Stimulated activated CD8-positive, alpha-beta memory T cell treated with anti-CD3 and anti-CD28 coated beads, Interleukin-7, amount 100 ng/mL, for 48 hours (primary cell): ENCODE results near the gene MS4A15.

Source experiments
- DNase-seq, 2 donors: peaks; one replicate each; pipeline ENCODE4 v3.0.0-alpha.2; 2020; ENCODE audit warnings: low read depth in 1 of 2; ENCODE audit errors: extremely low read depth in 1 of 2

Gene MS4A15

GRCh38 chr11:60776167-60776566 is 19.5 kb downstream of the MS4A15 start:
- DNase-seq = no peak

- DNase-seq = no peak
These were observed 20.4 kb downstream of the MS4A15 start for GRCh38 chr11:60777106-60777505.

GRCh38 chr11:60777572-60777971 is 20.9 kb downstream of the MS4A15 start:
- DNase-seq = no peak

- no peak for DNase-seq
These were observed 23.4 kb downstream of the MS4A15 start for GRCh38 chr11:60780065-60780464.

- DNase-seq = no peak
These were observed 24.1 kb downstream of the MS4A15 start for GRCh38 chr11:60780774-60781173.

GRCh38 chr11:60781286-60781980 is 24.8 kb downstream of the MS4A15 start:
- no peak for DNase-seq

- DNase-seq = no peak
These were observed 25.3 kb downstream of the MS4A15 start for GRCh38 chr11:60781981-60782316.

- DNase-seq = no peak
These were observed 25.9 kb downstream of the MS4A15 start for GRCh38 chr11:60782393-60783140.

DNA sequence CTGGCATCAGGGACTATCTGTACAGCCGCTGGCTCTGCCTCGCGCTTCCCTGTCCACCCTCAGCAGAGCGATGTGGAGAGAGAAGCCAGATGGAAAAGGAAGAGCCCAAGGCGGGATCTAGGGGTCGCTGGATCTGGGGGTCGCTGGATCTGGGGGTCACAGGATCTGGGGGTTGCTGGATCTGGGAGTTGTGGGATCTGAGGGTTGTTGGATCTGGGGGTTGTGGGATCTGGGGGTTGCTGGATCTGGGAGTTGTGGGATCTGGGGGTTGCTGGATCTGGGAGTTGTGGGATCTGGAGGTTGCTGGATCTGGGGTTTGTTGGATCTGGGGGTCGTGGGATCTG is 26.4 kb downstream of the MS4A15 start:
- no peak for DNase-seq

DNA sequence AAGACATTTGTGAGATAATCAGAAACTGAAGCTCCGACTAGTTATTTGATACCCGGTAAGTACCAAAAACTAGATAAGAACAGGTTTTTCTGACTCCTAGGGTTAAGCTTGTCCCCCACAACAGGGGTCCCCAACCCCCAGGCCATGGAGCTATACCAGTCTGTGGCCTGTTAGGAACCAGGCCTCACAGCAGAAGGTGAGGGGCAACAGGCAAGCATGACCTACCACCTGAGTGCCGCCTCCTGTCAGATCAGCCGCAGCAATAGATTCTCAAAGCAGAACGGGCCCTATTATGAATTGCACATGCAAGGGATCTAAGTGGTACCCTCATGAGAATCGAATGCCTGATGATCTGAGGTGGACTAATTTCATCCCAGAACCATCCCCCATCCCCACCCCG is 27.2 kb downstream of the MS4A15 start:
- DNase-seq = no peak

DNA sequence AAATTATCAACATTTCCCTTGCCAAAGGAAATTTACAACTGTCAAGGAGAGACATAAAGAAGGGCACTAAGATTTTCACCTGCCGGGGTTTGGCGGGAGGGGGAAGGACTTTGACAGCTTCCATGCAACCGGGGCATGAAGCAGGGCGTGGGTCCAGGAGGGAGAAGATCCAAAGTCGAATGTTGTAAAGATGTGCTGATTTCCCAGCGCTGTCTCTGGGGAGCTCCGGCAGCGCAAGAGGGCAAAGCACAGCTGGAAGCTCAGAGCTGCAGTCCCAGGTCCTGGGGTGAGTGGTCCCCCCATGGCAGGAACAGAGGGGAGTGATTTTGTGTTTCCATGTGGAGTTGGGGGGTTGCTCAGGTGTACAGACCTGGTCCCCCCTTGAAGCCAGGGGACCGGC is 28.5 kb downstream of the MS4A15 start, which contains the start of gene MS4A10:
TSS of gene MS4A10 (plus strand) at position 198 of the 400 bp plus-strand sequence. CDS start 5,003 bp downstream, outside the sequence.
- no peak for DNase-seq

- DNase-seq = no peak
These were observed 29.2 kb downstream of the MS4A15 start for GRCh38 chr11:60785806-60786361.

DNA sequence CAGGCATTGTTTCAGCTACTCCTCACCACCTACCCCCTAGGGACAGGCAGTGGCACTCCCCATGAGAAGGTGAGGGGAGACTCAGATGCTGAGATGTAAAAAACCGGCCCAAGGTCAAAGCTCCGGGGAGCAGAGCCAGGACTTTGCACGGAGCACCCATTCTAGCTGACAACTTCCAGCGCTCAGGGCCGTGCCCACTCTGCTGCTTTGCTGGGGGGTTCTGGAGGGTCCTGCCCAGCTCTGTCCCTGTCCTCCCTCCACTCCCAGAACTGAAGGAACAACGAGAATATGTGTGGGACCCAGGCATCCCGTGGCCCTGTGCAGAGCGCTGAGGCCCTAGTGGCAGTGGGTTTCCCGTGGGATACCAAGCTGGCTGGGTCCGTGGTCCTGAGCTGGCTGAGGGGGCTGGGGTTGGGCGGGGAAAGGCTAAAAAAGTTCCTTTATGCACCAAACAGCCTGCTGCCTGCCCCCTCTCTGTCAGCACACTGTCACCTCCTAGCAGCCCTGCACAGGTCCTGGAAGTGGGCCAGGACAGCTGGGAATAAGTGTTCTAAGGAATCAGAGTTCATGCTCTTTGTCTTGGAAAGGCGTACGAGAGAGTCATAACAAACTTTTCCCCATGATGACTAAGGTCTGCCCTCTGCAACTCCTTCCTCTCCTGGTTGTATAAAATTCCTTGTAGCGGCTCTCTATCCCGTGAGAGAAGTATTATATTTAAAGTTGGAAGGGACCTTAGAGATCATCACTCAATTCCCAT is 30.3 kb downstream of the MS4A15 start:
- DNase-seq = no peak

DNA sequence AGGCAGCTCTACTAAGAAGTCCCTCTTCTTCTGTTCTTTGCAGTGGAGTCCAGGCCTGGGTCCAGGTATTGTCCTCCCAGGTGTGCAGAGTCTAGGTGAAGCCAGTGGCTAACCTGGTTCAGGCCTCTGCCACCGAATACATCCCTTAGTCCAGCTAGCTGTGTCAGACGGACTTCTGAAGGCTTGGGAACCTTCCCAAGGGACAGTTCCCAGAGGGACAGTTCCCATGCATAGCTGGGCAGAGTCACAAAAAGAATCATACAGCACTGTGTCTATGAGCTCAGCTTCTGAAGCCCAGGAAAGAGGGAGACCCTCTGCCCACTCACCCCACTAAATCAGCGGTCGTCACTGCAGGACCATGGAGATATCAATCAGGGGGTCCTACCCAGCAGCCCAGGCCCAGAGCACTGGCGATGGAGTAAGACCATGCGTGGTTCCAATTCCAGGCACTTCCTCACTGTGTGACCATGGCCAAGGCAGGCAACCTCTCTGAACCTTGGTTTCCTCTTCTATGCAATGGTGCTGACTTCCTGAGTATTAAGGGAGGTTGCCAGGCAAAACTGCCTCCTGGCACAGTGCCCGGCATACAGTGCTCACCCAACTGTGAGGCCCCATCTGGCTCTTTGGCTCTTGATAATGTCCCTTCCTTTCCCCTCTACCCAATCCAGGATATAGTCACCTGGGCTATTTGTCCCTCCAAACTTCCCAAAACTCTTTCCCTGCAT is 31.9 kb downstream of the MS4A15 start:
- no peak for DNase-seq

- DNase-seq = no peak
These were observed 34.1 kb downstream of the MS4A15 start for GRCh38 chr11:60790726-60791125.

DNA sequence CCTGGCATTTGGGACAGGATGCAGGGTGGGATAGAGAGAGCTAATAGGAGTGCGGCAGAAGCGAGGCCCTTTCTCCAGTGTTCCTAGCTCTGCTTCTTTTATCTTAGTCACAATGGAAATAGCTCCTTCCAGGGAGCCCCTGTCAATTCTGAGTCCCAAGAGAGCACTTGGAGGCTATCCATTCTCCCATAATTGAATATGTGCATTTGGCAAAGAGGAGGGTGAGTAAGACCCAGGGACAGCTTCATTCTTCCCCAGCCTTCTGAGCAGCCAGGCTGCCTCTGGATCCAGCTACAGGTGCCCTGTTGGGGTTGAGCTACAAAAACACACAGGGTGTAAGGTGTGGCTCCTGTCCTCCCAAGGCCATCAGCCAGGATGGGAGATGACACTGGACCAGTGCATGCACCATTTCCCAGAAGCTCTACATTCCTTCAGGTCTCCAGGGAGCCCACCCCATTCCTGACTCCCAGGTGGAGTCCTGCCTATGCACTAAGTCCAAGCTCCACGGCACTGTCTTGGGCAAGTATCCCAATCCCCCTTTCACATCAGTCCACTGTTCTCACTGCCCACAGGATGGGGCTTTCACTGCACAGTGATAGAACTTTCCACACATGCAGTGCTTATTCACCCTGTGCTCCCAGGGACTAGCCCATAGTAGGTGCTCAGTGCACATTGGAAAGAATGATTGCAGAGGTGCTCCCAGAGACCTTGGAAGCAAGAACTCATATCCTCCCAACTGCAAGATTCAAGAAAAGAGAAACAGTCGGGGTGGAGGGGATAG is 34.7 kb downstream of the MS4A15 start:
- DNase-seq = no peak

- DNase-seq = no peak
These were observed 35.9 kb downstream of the MS4A15 start for GRCh38 chr11:60792521-60792920.

GRCh38 chr11:60795291-60795690 is 38.6 kb downstream of the MS4A15 start:
- DNase-seq = no peak

DNA sequence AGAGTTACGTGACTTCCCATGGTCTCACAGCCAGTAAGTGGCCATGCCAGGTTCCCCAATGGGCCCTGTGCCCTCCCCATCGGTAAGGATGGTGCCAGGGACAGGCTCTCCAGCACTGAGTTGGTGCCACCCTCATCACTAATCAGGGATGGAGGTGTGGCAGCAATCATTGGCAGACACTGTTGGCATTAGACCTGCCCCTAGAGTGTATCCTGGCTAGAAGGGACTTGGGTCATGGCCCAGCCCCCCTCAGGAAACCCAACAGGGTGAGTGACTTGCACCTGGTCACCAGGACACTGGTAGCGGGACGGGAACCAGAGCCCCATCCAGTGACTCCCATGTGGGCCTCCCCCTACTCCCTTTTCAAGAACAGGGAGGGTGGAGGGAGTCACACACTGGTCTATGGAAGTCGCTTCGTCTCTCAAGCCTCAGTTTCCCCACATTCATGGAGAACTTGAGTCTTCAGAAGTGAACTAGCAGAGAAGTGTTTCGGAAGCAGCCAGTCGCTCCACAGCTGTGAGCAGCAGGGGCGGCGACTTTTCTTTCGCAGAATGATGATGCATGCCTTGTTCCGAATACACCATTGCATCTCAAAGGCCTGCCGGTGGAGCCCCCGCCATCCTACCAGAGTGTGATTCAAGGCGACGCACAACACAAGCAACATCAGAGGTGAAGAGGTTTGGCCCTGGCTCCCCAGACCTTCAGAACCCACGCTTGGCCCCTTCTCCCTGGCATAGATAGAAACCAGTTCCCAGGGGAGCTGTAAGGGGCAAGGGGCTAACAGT is 41.4 kb downstream of the MS4A15 start:
- no peak for DNase-seq
